Caco-2 (cell line): ENCODE results near the gene BAZ1A. TPM values are rescaled to one million over a fixed set of nuclear protein-coding genes. Genes with fewer than 3 reads are reported as not detected.

Source experiments
- BruUV-seq: library from RNA; stranded (reverse); fragments of 400-500 nt; replicated peaks from 2 replicates; lab custom pipeline; 2021; lab: Mats Ljungman, UMichigan
- CTCF ChIA-PET: fragments of 300-600 bp; sonication (Branson Sonifier 250); formaldehyde crosslinking; loops from one replicate; lab custom pipeline; 2022; ENCODE audit warnings: antibody characterized with exemption; lab: Charles Lee
- POLR2A ChIA-PET: fragments of 300-600 bp; sonication (Branson Sonifier 250); formaldehyde crosslinking; loops from one replicate; lab custom pipeline; 2022; ENCODE audit warnings: antibody characterized with exemption; lab: Charles Lee
- DNase-seq, 2 experiments: peaks; one replicate each; pipeline versions ENCODE4 v3.0.0 to v3.0.0-alpha.2; 2020 to 2022
- H3K27me3 ChIP-seq: replicated peaks from 2 replicates; pipeline ENCODE4 v1.6.0; 2011; ENCODE audit warnings: low read length; ENCODE audit not compliant: control insufficient read depth, insufficient read depth
- H3K36me3 ChIP-seq: 2 replicates; pipeline ENCODE4 v1.5.1; 2011; ENCODE audit warnings: low read length; ENCODE audit not compliant: control insufficient read depth, insufficient read depth
- H3K4me1 ChIP-seq: fragments of 250-450 bp; sonication (Bioruptor Pico); 2 replicates; pipeline ENCODE4 v1.5.1; 2020; ENCODE audit warnings: mild to moderate bottlenecking
- H3K4me3 ChIP-seq: 2 replicates; pipeline ENCODE4 v1.5.1; 2011; ENCODE audit warnings: low read depth, mild to moderate bottlenecking, control low read depth, low read length
- H3K9me3 ChIP-seq: fragments of 250-450 bp; sonication (Bioruptor Pico); 2 replicates; pipeline ENCODE4 v1.5.1; 2020; ENCODE audit warnings: mild to moderate bottlenecking, moderate library complexity
- H3K27ac Mint-ChIP-seq: one replicate; pipeline ENCODE4 v1.8.0; 2022; ENCODE audit warnings: mixed read lengths; ENCODE audit not compliant: unreplicated experiment
- H3K27me3 Mint-ChIP-seq: one replicate; pipeline ENCODE4 v1.8.0; 2022; ENCODE audit warnings: mixed read lengths; ENCODE audit not compliant: insufficient read depth, unreplicated experiment
- H3K36me3 Mint-ChIP-seq: one replicate; pipeline ENCODE4 v1.8.0; 2022; ENCODE audit warnings: mild to moderate bottlenecking, mixed read lengths; ENCODE audit not compliant: insufficient read depth, unreplicated experiment
- H3K4me1 Mint-ChIP-seq: one replicate; pipeline ENCODE4 v1.8.0; 2022; ENCODE audit warnings: low read depth, mixed read lengths; ENCODE audit not compliant: unreplicated experiment
- H3K4me3 Mint-ChIP-seq: one replicate; pipeline ENCODE4 v1.8.0; 2022; ENCODE audit warnings: mild to moderate bottlenecking, moderate library complexity, mixed read lengths; ENCODE audit not compliant: unreplicated experiment
- H3K9me3 Mint-ChIP-seq: one replicate; pipeline ENCODE4 v1.8.0; 2022; ENCODE audit warnings: mixed read lengths; ENCODE audit not compliant: unreplicated experiment
- CTCF ChIP-seq, 2 experiments: fragments of 200-600 bp in 1 of 2; IDR thresholded peaks; 1 replicate in 1 of 2; 2 replicates in 1 of 2; pipeline versions ENCODE4 v1.5.1 to v1.8.0; 2011 to 2022; ENCODE audit warnings: antibody characterized with exemption in 1 of 2, control low read depth in 1 of 2, inconsistent platforms in 1 of 2, low read depth in 1 of 2, low read length in 1 of 2, mild to moderate bottlenecking in 1 of 2, moderate library complexity in 1 of 2; ENCODE audit not compliant: insufficient read depth in 1 of 2, severe bottlenecking in 1 of 2, unreplicated experiment in 1 of 2
- intact Hi-C: fragments of 100-400 bp; cut with micrococcal nuclease; formaldehyde crosslinking; loops from one replicate; pipeline ENCODE4 v1.10.0; 2022; ENCODE audit not compliant: unreplicated experiment
- total RNA-seq: library from RNA; stranded (reverse); gene quantifications from 2 replicates; pipeline ENCODE4 v1.2.3, GENCODE V29; 2022

Gene BAZ1A
- total RNA-seq, 1 experiment from 2014 or later = 26.1 TPM

- no peak for TF ChIP-seq CTCF (IDR thresholded peaks at IDR 0.05; ENCODE audit: insufficient read depth in 1 of 2, low read depth in 1 of 2, low read length in 1 of 2, severe bottlenecking in 1 of 2, unreplicated experiment in 1 of 2)
- peaks cover 22% of the 10 kb centered on the region for H3K4me1 Mint-ChIP-seq
These were observed 141.9 kb downstream of the BAZ1A start for GRCh38 chr14:34733245-34733644.

GRCh38 chr14:34732802-34733201, 142.4 kb downstream of the BAZ1A start:
- intact Hi-C loops = loop anchor here (2.0 kb wide), 1 partner anchor 14 kb away; no protein-coding TSS in a partner anchor
- TSS peak; percentile 83 for BruUV-seq
- no peak for TF ChIP-seq CTCF (IDR thresholded peaks at IDR 0.05; ENCODE audit: insufficient read depth in 1 of 2, low read depth in 1 of 2, low read length in 1 of 2, severe bottlenecking in 1 of 2, unreplicated experiment in 1 of 2)
- Histone ChIP-seq H3K4me3 (no peak overlapping the region), H3K9me3 (no peaks in the 10 kb centered on the region), H3K36me3 (no peaks in the 10 kb centered on the region), H3K27me3 (no peaks in the 10 kb centered on the region), H3K4me1 (peaks cover 28% of the 10 kb centered on the region)
- H3K36me3 Mint-ChIP-seq = peaks cover 18% of the 10 kb centered on the region
- H3K4me1 Mint-ChIP-seq = peaks cover 22% of the 10 kb centered on the region
- H3K4me3 Mint-ChIP-seq = peak overlapping the region; percentile 48
- POLR2A ChIA-PET = interaction anchor here (0.5 to 1.5 kb wide), 5 partner anchors 14 to 427 kb away, joined by 3 to 7 read pairs (median 4); partner anchors contain the start of genes CFL2 and SRP54
- CTCF ChIA-PET = interaction anchor here (0.6 to 1.9 kb wide), 4 partner anchors 10 to 1094 kb away, joined by 3 to 20 read pairs (median 4); partner anchors contain the start of genes BRMS1L and CFL2
- no peaks in the 10 kb centered on the region for H3K27me3 Mint-ChIP-seq
- H3K27ac Mint-ChIP-seq = peak overlapping the region; percentile 85
- H3K9me3 Mint-ChIP-seq = peaks cover 9% of the 10 kb centered on the region
- no peak for DNase-seq

More at GRCh38 chr14:34733245-34733644, 141.9 kb downstream of the BAZ1A start:
- ChIA-PET CTCF (interaction anchor here (0.6 to 1.9 kb wide), 4 partner anchors 11 to 1093 kb away, joined by 3 to 20 read pairs (median 4); partner anchors contain the start of genes BRMS1L and CFL2), POLR2A (interaction anchor here (0.5 to 1.5 kb wide), 5 partner anchors 14 to 427 kb away, joined by 3 to 7 read pairs (median 4); partner anchors contain the start of genes CFL2 and SRP54)
- Histone ChIP-seq H3K4me3 (no peak overlapping the region), H3K36me3 (no peaks in the 10 kb centered on the region), H3K27me3 (no peaks in the 10 kb centered on the region), H3K9me3 (no peaks in the 10 kb centered on the region), H3K4me1 (peaks cover 28% of the 10 kb centered on the region)
- Mint-ChIP-seq H3K36me3 (peaks cover 18% of the 10 kb centered on the region), H3K27ac (peak overlapping the region; percentile 85), H3K4me3 (peak overlapping the region; percentile 48), H3K27me3 (no peaks in the 10 kb centered on the region), H3K9me3 (peaks cover 9% of the 10 kb centered on the region)
- intact Hi-C loops = loop anchor here (2.0 kb wide), 1 partner anchor 14 kb away; no protein-coding TSS in a partner anchor
- no TSS peak for BruUV-seq
- peak in 1 of 2 experiments; percentile 65 for DNase-seq

- Mint-ChIP-seq H3K4me3 (no peak overlapping the region), H3K36me3 (no peaks in the 10 kb centered on the region), H3K27me3 (no peaks in the 10 kb centered on the region), H3K27ac (no peak overlapping the region), H3K4me1 (peaks cover 8% of the 10 kb centered on the region), H3K9me3 (no peaks in the 10 kb centered on the region)
- Histone ChIP-seq H3K4me1 (peaks cover 7% of the 10 kb centered on the region), H3K9me3 (no peaks in the 10 kb centered on the region), H3K27me3 (no peaks in the 10 kb centered on the region), H3K36me3 (no peaks in the 10 kb centered on the region), H3K4me3 (no peak overlapping the region)
- intact Hi-C loops = loop anchor here (1.0 kb wide), 1 partner anchor 52 kb away; no protein-coding TSS in a partner anchor
- no peak for TF ChIP-seq CTCF (IDR thresholded peaks at IDR 0.05; ENCODE audit: insufficient read depth in 1 of 2, low read depth in 1 of 2, low read length in 1 of 2, severe bottlenecking in 1 of 2, unreplicated experiment in 1 of 2)
- CTCF ChIA-PET = interaction anchor here (1.8 kb wide), 1 partner anchor 10 kb away, joined by 8 read pairs; the partner anchor contains the start of gene CFL2
- no peak for DNase-seq
- no TSS peak for BruUV-seq
- POLR2A ChIA-PET = no interaction called here
These were observed 151.3 kb downstream of the BAZ1A start for GRCh38 chr14:34723867-34724266.
